Mesenchymal stem cell (in vitro differentiated cells and primary cell): ENCODE results near the gene CST8.

Experiments used
- DNase-seq: peaks from one replicate; pipeline ENCODE4 v3.0.0-alpha.2; 2013
- H2AFZ ChIP-seq: one replicate; pipeline ENCODE4 v1.6.1; 2013; ENCODE audit warnings: low read depth, mild to moderate bottlenecking, control low read depth, inconsistent platforms, low read length, moderate library complexity
- H2AK5ac ChIP-seq: 2 replicates; pipeline ENCODE4 v1.6.1; 2013; ENCODE audit warnings: low read length, moderate library complexity, mild to moderate bottlenecking, inconsistent platforms; ENCODE audit not compliant: severe bottlenecking
- H2BK120ac ChIP-seq: one replicate; pipeline ENCODE4 v1.6.1; 2013; ENCODE audit warnings: low read depth, mild to moderate bottlenecking, inconsistent platforms, low read length, moderate library complexity
- H2BK12ac ChIP-seq, 2 experiments: one replicate each; pipeline ENCODE4 v1.6.1; 2013; ENCODE audit warnings: inconsistent platforms in 2 of 2, low read length in 2 of 2, mild to moderate bottlenecking in 2 of 2, moderate library complexity in 2 of 2, control low read depth in 1 of 2
- H2BK15ac ChIP-seq: one replicate; pipeline ENCODE4 v1.6.1; 2013; ENCODE audit warnings: mild to moderate bottlenecking, low read depth, inconsistent platforms; ENCODE audit not compliant: poor library complexity, severe bottlenecking
- H2BK5ac ChIP-seq: 2 replicates; pipeline ENCODE4 v1.6.1; 2013; ENCODE audit warnings: low read depth, mild to moderate bottlenecking, low read length, control low read depth, inconsistent platforms; ENCODE audit not compliant: poor library complexity, severe bottlenecking
- H3K14ac ChIP-seq, 2 experiments: one replicate each; pipeline ENCODE4 v1.6.1; 2013; ENCODE audit warnings: inconsistent platforms in 2 of 2, low read length in 2 of 2, control low read depth in 1 of 2, mild to moderate bottlenecking in 1 of 2, moderate library complexity in 1 of 2
- H3K18ac ChIP-seq, 2 experiments: one replicate each; pipeline ENCODE4 v1.6.1; 2013; ENCODE audit warnings: inconsistent platforms in 2 of 2, low read length in 2 of 2, control low read depth in 1 of 2, low read depth in 1 of 2, mild to moderate bottlenecking in 1 of 2
- H3K23ac ChIP-seq, 2 experiments: one replicate each; pipeline ENCODE4 v1.6.1; 2013; ENCODE audit warnings: inconsistent platforms in 2 of 2, low read length in 2 of 2, mild to moderate bottlenecking in 2 of 2, moderate library complexity in 2 of 2, control low read depth in 1 of 2
- H3K27ac ChIP-seq: 2 replicates; pipeline ENCODE4 v1.5.1; 2013; ENCODE audit warnings: mild to moderate bottlenecking, moderate library complexity, low read length, control low read depth, inconsistent platforms; ENCODE audit not compliant: poor library complexity, severe bottlenecking
- H3K27me3 ChIP-seq, 2 experiments: 2 replicates each; pipeline versions ENCODE4 v1.6.1 to v1.7.0; 2013; ENCODE audit warnings: low read length in 2 of 2, mild to moderate bottlenecking in 2 of 2, moderate library complexity in 2 of 2, control low read depth in 1 of 2, inconsistent platforms in 1 of 2; ENCODE audit not compliant: control insufficient read depth in 1 of 2, insufficient read depth in 1 of 2
- H3K36me3 ChIP-seq, 2 experiments: 2 replicates each; pipeline versions ENCODE4 v1.6.1 to v1.7.0; 2013; ENCODE audit warnings: low read length in 2 of 2, control low read depth in 1 of 2, inconsistent platforms in 1 of 2, low read depth in 1 of 2, mild to moderate bottlenecking in 1 of 2; ENCODE audit not compliant: insufficient read depth in 2 of 2, control insufficient read depth in 1 of 2
- H3K4ac ChIP-seq, 2 experiments: one replicate each; pipeline ENCODE4 v1.6.1; 2013; ENCODE audit warnings: inconsistent platforms in 2 of 2, low read length in 2 of 2, mild to moderate bottlenecking in 2 of 2, moderate library complexity in 2 of 2, control low read depth in 1 of 2, low read depth in 1 of 2
- H3K4me1 ChIP-seq: 2 replicates; pipeline ENCODE4 v1.6.1; 2013; ENCODE audit warnings: low read depth, low read length, control low read depth; ENCODE audit not compliant: control insufficient read depth, insufficient read depth
- H3K4me2 ChIP-seq: 2 replicates; pipeline ENCODE4 v1.6.1; 2013; ENCODE audit warnings: low read length, mild to moderate bottlenecking, inconsistent platforms; ENCODE audit not compliant: poor library complexity, severe bottlenecking
- H3K4me3 ChIP-seq, 2 experiments: 2 replicates each; pipeline versions ENCODE4 v1.5.1 to v1.7.0; 2013; ENCODE audit warnings: low read length in 2 of 2, mild to moderate bottlenecking in 2 of 2, control low read depth in 1 of 2, low read depth in 1 of 2; ENCODE audit not compliant: insufficient read depth in 1 of 2
- H3K79me1 ChIP-seq: replicated peaks from 2 replicates; pipeline ENCODE4 v1.6.1; 2013; ENCODE audit warnings: mild to moderate bottlenecking, control low read depth, low read length, inconsistent platforms; ENCODE audit not compliant: poor library complexity, severe bottlenecking
- H3K9ac ChIP-seq: 2 replicates; pipeline ENCODE4 v1.7.0; 2013; ENCODE audit warnings: mild to moderate bottlenecking, low read length, moderate library complexity
- H3K9me3 ChIP-seq: 2 replicates; pipeline ENCODE4 v1.7.0; 2013; ENCODE audit warnings: mild to moderate bottlenecking, low read length; ENCODE audit not compliant: control insufficient read depth
- H4K8ac ChIP-seq: one replicate; pipeline ENCODE4 v1.6.1; 2013; ENCODE audit warnings: inconsistent platforms, mild to moderate bottlenecking, low read length, moderate library complexity
- H4K91ac ChIP-seq: one replicate; pipeline ENCODE4 v1.6.1; 2013; ENCODE audit warnings: mild to moderate bottlenecking, low read length, inconsistent platforms
- WGBS: methylation state at CpG from one replicate; pipeline ENCODE4 v1.1.7; 2013; ENCODE audit warnings: mixed read lengths; 5-methylcytosine and 5-hydroxymethylcytosine counted together

CST8 gene

DNA sequence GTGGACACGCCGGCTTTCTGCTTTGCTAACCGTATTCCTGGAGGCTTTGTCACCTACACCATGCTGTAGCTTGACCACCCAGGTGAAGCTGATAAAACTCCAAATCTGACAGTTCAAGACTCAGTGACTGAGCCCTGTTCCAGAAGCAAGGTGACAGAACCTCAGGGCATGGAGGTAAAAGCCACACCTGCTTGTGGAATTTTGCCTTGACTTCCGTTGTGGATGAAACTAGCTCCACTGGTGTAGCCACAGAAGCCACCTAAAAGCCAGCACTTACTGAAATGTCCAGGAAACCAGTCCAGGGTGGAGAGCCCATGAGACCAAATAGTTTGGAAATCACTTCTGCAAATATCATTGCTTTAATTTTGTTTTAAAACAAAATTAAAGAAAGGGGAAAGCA, 11.0 kb downstream of the CST8 start:
- no peak overlapping the region for H3K4ac ChIP-seq
- H2BK15ac ChIP-seq, result no peak overlapping the region
- H3K27ac ChIP-seq, result no peak overlapping the region
- no peak overlapping the region for H3K4me2 ChIP-seq
- H2BK12ac ChIP-seq, result no peak overlapping the region
- WGBS, result 79% methylated on average over 4 of the region's 4 CpGs
- no peaks in the 10 kb centered on the region for H3K79me1 ChIP-seq
- H3K27me3 ChIP-seq, result peaks cover 7 to 14% of the 10 kb centered on the region in 2 experiments
- no peak overlapping the region for H4K91ac ChIP-seq
- peaks cover 2% of the 10 kb centered on the region for H3K4me1 ChIP-seq
- no peak overlapping the region for H2BK5ac ChIP-seq
- H3K4me3 ChIP-seq, result no peak overlapping the region
- H2AFZ ChIP-seq, result no peak overlapping the region
- H4K8ac ChIP-seq, result no peak overlapping the region
- no peak overlapping the region for H2BK120ac ChIP-seq
- no peaks in the 10 kb centered on the region for H3K36me3 ChIP-seq
- H3K9ac ChIP-seq, result no peak overlapping the region
- H3K23ac ChIP-seq, result no peak overlapping the region
- H3K14ac ChIP-seq, result no peak overlapping the region
- no peak overlapping the region for H3K18ac ChIP-seq
- H3K9me3 ChIP-seq, result no peaks in the 10 kb centered on the region
- H2AK5ac ChIP-seq, result no peak overlapping the region
- no peak for DNase-seq

DNA sequence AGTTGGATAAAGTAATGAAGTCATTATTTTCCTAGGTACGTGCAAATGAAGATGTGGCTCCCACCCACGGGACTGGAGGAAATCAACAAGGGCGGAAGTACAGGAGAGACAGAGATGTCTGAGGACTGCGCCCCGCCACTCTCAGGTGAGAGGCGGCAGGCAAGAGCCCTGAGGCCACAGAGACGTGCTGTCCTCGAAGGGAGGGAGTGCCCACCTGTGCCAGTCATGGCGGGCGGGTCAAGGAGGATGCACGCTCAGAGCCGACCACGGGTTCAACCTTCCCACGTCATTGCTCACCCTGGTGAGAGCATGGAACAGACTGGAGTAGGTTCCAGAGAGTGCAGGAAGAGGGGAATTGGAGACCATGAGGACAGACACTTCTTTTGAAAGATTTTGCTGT, 12.7 kb downstream of the CST8 start:
- Histone ChIP-seq H3K18ac (no peak overlapping the region), H3K4me2 (no peak overlapping the region), H2BK15ac (no peak overlapping the region), H4K91ac (no peak overlapping the region), H2AK5ac (no peak overlapping the region), H3K14ac (no peak overlapping the region), H3K4ac (no peak overlapping the region), H3K9me3 (no peaks in the 10 kb centered on the region), H2BK5ac (no peak overlapping the region), H2BK120ac (no peak overlapping the region), H3K9ac (no peak overlapping the region), H3K4me3 (no peak overlapping the region), H3K36me3 (no peaks in the 10 kb centered on the region), H3K4me1 (peaks cover 9% of the 10 kb centered on the region), H3K27me3 (peaks cover 8 to 18% of the 10 kb centered on the region in 2 experiments), H2AFZ (no peak overlapping the region), H3K79me1 (no peaks in the 10 kb centered on the region), H3K23ac (no peak overlapping the region), H4K8ac (no peak overlapping the region), H3K27ac (no peak overlapping the region), H2BK12ac (no peak overlapping the region)
- 84% methylated on average over 11 of the region's 14 CpGs for WGBS
- DNase-seq, result no peak

DNA sequence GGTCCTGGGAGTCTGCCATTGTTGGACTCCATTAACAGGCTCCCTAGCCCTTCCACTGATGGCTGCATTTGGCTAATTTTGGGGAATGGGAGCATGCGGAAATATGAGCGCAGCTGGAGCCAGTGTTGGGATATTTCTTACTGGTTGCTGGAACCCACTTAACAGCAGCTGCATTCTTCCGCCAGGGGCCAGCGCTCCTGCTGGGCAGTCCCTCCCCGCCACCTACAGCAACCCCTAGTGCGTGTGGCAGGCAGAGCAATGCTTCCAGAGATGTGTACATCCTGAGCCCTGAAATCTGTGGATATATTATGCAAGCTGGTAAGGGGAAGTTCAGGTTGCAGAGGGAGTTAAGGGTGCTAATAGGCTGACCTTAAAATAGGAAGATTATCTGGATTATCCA, 16.4 kb downstream of the CST8 start:
- Histone ChIP-seq H3K14ac (no peak overlapping the region), H2AK5ac (no peak overlapping the region), H3K27ac (no peak overlapping the region), H2BK120ac (no peak overlapping the region), H3K36me3 (no peaks in the 10 kb centered on the region), H2BK12ac (no peak overlapping the region), H3K4me3 (no peak overlapping the region), H3K4me1 (peaks cover 19% of the 10 kb centered on the region), H2BK15ac (no peak overlapping the region), H3K4ac (no peak overlapping the region), H4K91ac (no peak overlapping the region), H3K4me2 (no peak overlapping the region), H3K23ac (no peak overlapping the region), H3K27me3 (peaks cover 5 to 6% of the 10 kb centered on the region in 2 experiments), H2AFZ (no peak overlapping the region), H2BK5ac (no peak overlapping the region), H3K9me3 (no peaks in the 10 kb centered on the region), H3K79me1 (no peaks in the 10 kb centered on the region), H3K18ac (no peak overlapping the region), H3K9ac (no peak overlapping the region), H4K8ac (no peak overlapping the region)
- no peak for DNase-seq
- whole genome bisulfite sequencing, result 85% methylated on average over 6 of the region's 6 CpGs

DNA sequence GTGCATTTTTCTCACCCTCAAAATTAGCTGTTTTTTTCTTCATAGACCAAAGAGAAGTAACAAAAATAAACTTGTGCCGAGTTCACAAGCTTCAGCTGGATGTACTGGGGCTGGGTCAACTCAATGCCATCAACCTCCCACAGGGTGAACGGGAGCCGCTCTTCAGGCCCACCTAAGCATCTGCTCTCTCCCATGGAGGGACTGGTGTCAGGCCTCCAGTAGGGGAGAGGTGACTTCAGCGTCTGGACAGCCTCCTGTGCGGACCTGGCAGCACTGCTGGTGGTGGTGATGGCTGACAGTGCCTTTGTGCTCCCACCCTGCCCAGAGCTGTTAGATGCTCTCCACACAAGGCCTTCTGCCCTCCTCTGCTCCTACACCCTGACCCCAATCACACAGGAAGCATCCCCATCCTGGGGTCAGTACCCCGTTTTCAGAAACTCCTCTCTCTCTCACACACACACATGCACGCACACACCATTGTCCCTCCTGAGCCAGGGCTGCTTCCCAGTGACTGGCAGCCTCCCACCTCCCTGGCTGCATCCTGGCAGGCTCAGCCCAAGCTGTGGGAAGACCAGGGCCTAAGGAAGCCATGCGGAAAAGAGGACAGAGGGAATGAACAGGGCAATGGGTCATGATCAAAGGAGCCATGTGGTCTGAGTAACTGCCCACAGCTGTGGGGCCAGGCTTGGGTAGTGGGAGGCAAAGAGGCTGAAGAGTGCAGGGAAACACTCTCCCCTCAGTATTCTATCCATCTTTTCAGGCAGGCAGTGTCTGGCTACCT, 17.7 kb downstream of the CST8 start:
- peaks cover 19% of the 10 kb centered on the region for H3K4me1 ChIP-seq
- H3K36me3 ChIP-seq, result no peaks in the 10 kb centered on the region
- H2BK15ac ChIP-seq, result no peak overlapping the region
- H3K27ac ChIP-seq, result no peak overlapping the region
- no peak overlapping the region for H4K91ac ChIP-seq
- H3K4me3 ChIP-seq, result no peak overlapping the region
- H3K27me3 ChIP-seq, result peaks cover 4 to 5% of the 10 kb centered on the region in 2 experiments
- no peak for DNase-seq
- no peak overlapping the region for H2BK12ac ChIP-seq
- WGBS, result 61% methylated on average over 8 of the region's 8 CpGs
- H2AK5ac ChIP-seq, result no peak overlapping the region
- H3K9ac ChIP-seq, result no peak overlapping the region
- H3K4ac ChIP-seq, result no peak overlapping the region
- H3K23ac ChIP-seq, result no peak overlapping the region
- H3K14ac ChIP-seq, result no peak overlapping the region
- H3K4me2 ChIP-seq, result no peak overlapping the region
- no peaks in the 10 kb centered on the region for H3K9me3 ChIP-seq
- no peaks in the 10 kb centered on the region for H3K79me1 ChIP-seq
- no peak overlapping the region for H2AFZ ChIP-seq
- H4K8ac ChIP-seq, result no peak overlapping the region
- no peak overlapping the region for H3K18ac ChIP-seq
- H2BK120ac ChIP-seq, result no peak overlapping the region
- no peak overlapping the region for H2BK5ac ChIP-seq
